Measurements from ENCODE around the gene NCKAP5.

DNA sequence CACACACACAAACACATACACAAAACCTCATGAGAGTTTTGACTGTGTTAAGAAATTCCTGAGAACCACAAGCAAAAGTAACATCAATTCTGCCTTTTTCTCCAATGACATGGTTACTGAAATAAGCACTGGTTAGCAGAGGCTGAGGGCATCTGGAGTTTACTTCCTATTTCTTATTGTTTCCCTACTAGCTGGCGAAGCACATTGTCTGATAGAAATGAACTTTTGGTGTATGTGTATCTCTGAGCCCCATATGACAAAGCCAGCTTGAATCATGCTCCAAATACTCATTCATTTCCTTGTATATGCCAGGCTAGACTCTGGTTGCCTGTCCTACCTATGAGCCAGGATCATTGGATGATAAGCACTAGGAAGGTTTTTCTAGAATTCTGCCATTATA is 203.1 kb downstream of the NCKAP5 start:
- no peak for TF ChIP-seq EP300 (IDR thresholded peaks at IDR 0.05)
- TF ChIP-seq, protein P1, sequence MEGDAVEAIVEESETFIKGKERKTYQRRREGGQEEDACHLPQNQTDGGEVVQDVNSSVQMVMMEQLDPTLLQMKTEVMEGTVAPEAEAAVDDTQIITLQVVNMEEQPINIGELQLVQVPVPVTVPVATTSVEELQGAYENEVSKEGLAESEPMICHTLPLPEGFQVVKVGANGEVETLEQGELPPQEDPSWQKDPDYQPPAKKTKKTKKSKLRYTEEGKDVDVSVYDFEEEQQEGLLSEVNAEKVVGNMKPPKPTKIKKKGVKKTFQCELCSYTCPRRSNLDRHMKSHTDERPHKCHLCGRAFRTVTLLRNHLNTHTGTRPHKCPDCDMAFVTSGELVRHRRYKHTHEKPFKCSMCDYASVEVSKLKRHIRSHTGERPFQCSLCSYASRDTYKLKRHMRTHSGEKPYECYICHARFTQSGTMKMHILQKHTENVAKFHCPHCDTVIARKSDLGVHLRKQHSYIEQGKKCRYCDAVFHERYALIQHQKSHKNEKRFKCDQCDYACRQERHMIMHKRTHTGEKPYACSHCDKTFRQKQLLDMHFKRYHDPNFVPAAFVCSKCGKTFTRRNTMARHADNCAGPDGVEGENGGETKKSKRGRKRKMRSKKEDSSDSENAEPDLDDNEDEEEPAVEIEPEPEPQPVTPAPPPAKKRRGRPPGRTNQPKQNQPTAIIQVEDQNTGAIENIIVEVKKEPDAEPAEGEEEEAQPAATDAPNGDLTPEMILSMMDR (IDR thresholded peaks at IDR 0.05): no peak
